Activated naive CD4-positive, alpha-beta T cell treated with anti-CD3 and anti-CD28 coated beads, Interleukin-2, amount 10 ng/mL, durations not matched to agents 7 days and 5 days (primary cell): ENCODE data around the gene ELOVL2.

Source experiments
- CTCF ChIA-PET: fragments of 350-600 bp; sonication (Branson Sonifier 250); formaldehyde crosslinking; loops from one replicate; lab custom pipeline; 2021; ENCODE audit warnings: antibody characterized with exemption; lab: Charles Lee
- DNase-seq: peaks from one replicate; pipeline ENCODE4 v3.0.0-alpha.2; 2020
- H3K27ac Mint-ChIP-seq: one replicate; pipeline ENCODE4 v1.8.0; 2021; ENCODE audit warnings: mild to moderate bottlenecking, moderate library complexity, mixed read lengths
- H3K27me3 Mint-ChIP-seq: one replicate; pipeline ENCODE4 v1.8.0; 2021; ENCODE audit warnings: mild to moderate bottlenecking, mixed read lengths
- H3K36me3 Mint-ChIP-seq: one replicate; pipeline ENCODE4 v1.8.0; 2021; ENCODE audit warnings: mixed read lengths
- H3K4me1 Mint-ChIP-seq: one replicate; pipeline ENCODE4 v1.8.0; 2021; ENCODE audit warnings: mixed read lengths
- H3K4me3 Mint-ChIP-seq: one replicate; pipeline ENCODE4 v1.8.0; 2021; ENCODE audit warnings: mild to moderate bottlenecking, moderate library complexity, mixed read lengths
- H3K9me3 Mint-ChIP-seq: one replicate; pipeline ENCODE4 v1.8.0; 2021; ENCODE audit warnings: mixed read lengths

Gene ELOVL2

GRCh38 chr6:10945845-10946244 lies 98.3 kb downstream of the ELOVL2 start:
- Mint-ChIP-seq H3K9me3 (no peaks in the 10 kb centered on the region), H3K27ac (no peak overlapping the region), H3K4me3 (no peak overlapping the region), H3K36me3 (no peaks in the 10 kb centered on the region), H3K27me3 (peaks cover 6% of the 10 kb centered on the region), H3K4me1 (no peaks in the 10 kb centered on the region)
- CTCF ChIA-PET = no interaction called here
- DNase-seq = no peak

GRCh38 chr6:10939840-10940239 lies 104.3 kb downstream of the ELOVL2 start:
- Mint-ChIP-seq H3K4me3 (no peak overlapping the region), H3K27me3 (peaks cover 6% of the 10 kb centered on the region), H3K9me3 (no peaks in the 10 kb centered on the region), H3K27ac (no peak overlapping the region), H3K36me3 (no peaks in the 10 kb centered on the region), H3K4me1 (no peaks in the 10 kb centered on the region)
- no peak for DNase-seq
- CTCF ChIA-PET = interaction anchor here (1.5 kb wide), 1 partner anchor 15 kb away, joined by 3 read pairs; no protein-coding TSS in a partner anchor

- no peak overlapping the region for H3K27ac Mint-ChIP-seq
- DNase-seq = no peak
- H3K9me3 Mint-ChIP-seq = no peaks in the 10 kb centered on the region
- peaks cover 3% of the 10 kb centered on the region for H3K27me3 Mint-ChIP-seq
- CTCF ChIA-PET = no interaction called here
- no peak overlapping the region for H3K4me3 Mint-ChIP-seq
- H3K36me3 Mint-ChIP-seq = no peaks in the 10 kb centered on the region
- no peaks in the 10 kb centered on the region for H3K4me1 Mint-ChIP-seq
These were observed 111.0 kb downstream of the ELOVL2 start for GRCh38 chr6:10933126-10933525.
